Stomach (tissue), 4 donors: ENCODE measurements around the gene EMX1.

ENCODE experiments used
- POLR2A ChIP-seq, 4 donors: fragments of 450-650 bp; IDR thresholded peaks; one replicate each; pipeline ENCODE4 v1.6.1; 2016; ENCODE audit warnings: antibody characterized with exemption in 4 of 4, control low read depth in 2 of 4, mild to moderate bottlenecking in 1 of 4, moderate library complexity in 1 of 4
- TF ChIP-seq, protein P1 (sequence below), 7 experiments: fragments of 450-650 bp in 4 of 7; fragments of 200-600 bp in 3 of 7; sonication (generic) in 3 of 7; IDR thresholded peaks; one replicate each; pipeline ENCODE4 v1.5.1; 2016 to 2019; ENCODE audit warnings: antibody characterized with exemption in 7 of 7, control low read depth in 2 of 7, mild to moderate bottlenecking in 1 of 7

DNA sequence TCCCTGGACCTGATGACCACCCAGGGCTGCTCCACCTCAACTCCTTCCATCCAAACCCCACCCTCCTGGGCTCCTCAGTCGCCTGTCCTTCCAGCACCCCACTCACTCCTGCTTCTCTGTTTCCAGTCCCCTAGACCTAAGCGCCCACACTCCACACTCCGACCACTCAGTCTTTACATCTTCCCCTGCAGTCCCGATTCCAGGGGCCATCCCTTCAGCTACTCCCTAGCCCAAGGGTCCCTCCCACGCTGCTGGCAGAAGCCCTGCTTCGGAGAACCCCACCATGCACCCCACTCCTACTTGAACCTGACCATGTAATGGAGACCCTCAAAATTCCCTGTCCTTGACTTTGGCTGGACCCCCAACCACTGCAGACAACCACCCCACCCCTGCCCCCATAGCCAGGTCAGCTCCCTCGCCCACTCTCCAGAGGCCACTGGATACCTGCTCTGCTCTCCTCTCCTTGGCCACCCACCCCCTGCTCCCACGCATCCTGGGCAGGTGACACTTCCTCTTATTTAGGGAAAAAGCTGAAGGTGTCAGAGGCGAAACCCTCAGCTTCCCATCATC, 28.2 kb downstream of the EMX1 start:
- TF ChIP-seq, protein P1, sequence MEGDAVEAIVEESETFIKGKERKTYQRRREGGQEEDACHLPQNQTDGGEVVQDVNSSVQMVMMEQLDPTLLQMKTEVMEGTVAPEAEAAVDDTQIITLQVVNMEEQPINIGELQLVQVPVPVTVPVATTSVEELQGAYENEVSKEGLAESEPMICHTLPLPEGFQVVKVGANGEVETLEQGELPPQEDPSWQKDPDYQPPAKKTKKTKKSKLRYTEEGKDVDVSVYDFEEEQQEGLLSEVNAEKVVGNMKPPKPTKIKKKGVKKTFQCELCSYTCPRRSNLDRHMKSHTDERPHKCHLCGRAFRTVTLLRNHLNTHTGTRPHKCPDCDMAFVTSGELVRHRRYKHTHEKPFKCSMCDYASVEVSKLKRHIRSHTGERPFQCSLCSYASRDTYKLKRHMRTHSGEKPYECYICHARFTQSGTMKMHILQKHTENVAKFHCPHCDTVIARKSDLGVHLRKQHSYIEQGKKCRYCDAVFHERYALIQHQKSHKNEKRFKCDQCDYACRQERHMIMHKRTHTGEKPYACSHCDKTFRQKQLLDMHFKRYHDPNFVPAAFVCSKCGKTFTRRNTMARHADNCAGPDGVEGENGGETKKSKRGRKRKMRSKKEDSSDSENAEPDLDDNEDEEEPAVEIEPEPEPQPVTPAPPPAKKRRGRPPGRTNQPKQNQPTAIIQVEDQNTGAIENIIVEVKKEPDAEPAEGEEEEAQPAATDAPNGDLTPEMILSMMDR (IDR thresholded peaks at IDR 0.05) = no peak
- TF ChIP-seq POLR2A (IDR thresholded peaks at IDR 0.05) = no peak
